DMS153 treated with DMSO at 0.1 percent for 48 hours (cell line): ENCODE results near the gene C1orf105.
A peak's percentile ranks its signal among the peaks of the same experiment; 100 is the strongest.

Experiments used
- DNase-seq: peaks from one replicate; lab custom pipeline; 2025; ENCODE audit not compliant: unreplicated experiment; lab: John Stamatoyannopoulos, UW

Gene C1orf105

DNA sequence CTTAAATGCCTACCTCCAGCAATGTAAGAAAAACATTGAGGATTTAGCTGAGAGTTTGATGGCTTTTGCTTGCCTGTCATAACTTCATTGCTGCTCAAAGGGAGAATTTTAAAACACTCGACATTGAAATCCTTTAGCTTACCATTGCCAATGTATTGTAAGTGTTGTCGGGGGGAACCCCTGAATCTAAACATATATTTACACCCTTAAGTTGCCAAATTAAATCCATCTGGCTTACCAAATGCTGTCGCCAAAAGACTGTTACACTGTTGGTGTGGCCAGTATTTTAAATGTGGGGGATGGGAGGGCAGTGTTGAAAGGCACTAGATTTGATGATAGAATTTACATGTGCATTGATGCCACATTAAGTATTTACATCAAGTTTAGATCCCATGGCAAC is 24.9 kb upstream of the C1orf105 start:
- no peak for DNase-seq

DNA sequence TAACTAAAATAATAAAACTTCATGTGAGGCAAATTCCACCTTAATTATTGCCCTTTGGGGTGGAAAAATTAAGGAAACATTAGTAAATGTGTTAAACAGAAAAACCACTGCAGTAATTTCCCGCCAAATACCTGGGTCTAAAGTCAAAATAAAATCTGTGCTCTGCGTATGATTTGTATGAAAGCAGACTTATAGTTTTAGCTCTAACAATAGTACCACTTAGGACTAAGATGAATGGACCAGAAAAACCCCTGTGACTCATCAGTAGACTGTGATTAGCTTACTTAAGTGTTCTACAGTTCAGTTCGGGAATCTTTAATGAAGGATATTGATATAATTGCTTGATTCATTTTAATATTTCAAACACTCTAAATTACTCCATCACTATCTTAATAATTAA is 23.3 kb upstream of the C1orf105 start:
- no peak for DNase-seq

DNA sequence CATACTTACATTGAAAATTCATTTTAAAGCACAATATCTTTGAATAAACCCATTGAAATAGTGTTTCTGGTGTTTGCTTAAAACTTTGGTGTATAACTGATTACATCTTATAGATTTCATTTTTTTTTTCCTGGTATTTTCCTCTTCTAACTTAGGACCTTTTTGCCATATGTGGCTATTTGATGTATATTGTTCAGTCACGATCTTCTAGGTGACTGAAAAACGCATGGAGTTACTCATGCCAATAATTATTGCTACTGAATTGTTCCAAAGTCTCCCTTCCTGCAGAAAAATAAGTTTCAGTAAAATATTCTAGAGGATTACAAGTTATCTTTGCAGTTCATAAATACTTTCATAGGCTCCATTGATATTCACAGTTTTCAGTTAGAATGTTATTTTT is 22.9 kb upstream of the C1orf105 start:
- DNase-seq: no peak

DNA sequence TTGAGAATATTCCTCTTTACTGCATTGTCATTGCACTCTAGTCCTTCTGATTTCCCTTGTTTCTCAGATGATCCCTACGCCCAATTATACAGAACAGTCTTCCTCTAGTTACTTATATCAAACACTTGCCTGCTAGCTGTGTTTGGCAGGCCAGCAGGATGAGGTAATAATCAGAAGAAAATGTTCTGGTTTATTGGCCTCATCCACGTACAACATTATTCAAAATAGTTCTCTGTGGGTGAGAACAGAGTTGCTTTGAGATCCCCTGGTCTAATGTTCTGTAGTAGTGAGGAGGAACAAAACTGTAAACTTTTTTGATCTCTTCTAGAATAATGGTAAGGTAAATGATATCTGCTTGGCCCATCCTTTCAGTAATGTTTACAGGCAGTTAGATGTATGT is 22.3 kb upstream of the C1orf105 start:
- DNase-seq: no peak

DNA sequence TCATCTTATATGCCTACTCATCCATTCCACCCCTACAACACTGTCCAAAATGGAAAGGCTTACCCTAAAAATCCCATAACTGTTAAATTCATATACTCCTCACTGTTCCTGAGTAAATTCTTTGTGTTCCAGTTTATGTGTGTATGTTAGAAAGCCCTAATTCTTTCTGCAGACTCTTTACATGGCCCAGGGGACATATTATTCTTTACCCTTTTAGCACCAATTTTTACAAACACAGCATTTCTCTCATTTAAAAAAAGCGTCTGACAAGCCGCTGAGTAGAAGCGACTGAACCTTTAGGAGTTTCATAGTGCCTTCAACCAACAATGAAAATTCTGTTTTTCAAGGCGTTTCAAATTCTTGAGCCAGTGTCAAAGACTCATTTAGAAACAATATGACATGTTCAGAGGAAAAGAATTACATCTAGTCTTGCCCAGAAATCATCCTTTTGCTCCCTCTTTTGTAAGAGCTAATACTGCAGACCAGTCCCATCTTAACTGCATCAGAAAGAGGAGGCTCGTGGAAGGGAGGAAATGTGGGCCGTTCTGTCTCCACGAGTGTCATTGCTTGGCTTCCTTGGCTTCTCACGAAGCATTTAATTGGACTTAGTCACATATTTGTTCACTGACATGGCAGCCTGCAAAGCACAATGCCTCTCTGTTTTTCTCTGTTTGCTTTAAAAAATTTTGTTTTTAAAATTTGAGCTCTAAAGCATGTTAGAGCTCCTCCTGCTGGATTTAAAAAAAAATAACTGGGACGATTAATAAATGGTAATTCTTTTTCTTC is 21.3 kb upstream of the C1orf105 start:
- DNase-seq: peak; percentile 85

DNA sequence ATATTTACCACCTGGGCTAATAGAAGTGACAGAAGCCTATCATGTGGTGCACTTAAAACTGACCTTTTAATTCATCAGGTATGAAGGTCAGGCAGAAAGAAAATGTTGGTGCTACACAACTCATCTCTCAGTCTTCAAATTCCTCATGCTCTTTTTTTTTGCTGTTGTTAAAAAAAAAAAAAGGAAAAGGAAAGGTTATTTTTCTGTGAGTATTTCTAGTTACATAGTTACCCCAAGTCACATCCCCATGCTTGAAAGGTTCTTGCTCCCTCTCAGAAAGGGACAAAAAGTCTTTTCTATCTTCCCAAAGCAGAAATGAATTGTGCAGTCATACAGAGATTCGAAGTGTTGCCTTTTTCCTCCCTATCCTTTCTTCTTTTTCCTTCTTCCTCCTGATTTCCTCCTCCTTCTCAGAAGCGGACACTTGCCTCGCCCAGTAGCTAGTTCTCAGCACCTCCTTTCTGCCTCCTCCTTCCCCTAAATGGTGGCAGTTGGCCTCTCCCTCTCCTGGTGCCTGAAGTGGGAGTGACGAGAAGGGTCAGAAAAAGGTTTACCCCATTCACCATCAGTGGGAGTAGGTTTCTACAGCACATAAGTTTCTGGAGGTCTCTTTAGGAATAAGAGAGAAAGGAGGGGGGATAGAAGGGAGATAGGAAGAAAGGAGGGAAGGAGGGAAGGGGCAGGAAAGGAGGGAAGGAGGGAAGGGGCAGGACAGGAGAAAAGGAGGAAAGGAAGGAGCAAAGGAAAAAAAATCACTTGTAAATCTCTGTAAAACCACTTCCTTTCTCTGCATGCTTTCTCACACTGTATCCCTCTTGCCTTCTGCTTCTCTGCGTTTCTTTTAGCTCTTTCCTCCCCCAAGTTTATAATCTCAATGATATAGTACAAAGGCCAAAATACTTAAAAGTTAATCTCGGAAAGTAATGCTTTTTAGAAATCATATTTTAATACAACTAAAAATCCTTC is 20.4 kb upstream of the C1orf105 start:
- DNase-seq: no peak

DNA sequence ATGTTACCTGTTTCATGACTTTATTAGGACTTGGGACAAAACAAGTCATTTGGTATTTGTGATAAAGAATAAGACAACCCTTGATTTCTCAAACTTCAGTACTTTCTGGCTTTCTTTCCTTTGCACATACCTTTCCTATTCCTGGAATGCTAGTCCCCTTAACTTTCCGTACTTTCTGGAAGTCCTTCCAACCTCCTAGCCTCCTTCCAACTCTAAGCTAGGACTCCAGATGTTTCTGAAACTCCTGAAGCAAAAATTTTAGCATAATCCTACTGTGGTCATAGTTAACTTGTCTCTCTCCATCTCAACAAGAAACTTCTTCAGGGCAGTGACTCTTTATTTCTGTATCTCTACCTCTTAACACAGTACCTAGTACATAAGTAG is 19.8 kb upstream of the C1orf105 start:
- DNase-seq: no peak

DNA sequence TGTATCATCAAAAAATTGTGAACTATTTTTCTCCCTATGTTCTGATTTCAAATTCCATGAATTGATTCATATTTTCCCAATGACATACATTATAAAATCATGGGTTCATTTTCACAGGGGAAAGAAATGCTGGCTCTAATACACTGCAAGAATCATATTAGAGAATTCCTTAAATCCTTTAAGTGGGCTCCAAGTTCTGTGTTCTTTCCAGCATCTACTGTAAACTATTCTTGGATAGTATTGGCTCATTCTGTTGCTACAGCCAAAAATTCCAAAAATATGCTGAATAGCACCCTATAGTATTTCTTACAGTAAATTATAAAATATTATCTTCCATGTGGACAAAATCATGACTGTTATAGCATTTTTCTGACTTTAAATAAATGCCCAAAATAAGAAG is 19.0 kb upstream of the C1orf105 start:
- DNase-seq: no peak

DNA sequence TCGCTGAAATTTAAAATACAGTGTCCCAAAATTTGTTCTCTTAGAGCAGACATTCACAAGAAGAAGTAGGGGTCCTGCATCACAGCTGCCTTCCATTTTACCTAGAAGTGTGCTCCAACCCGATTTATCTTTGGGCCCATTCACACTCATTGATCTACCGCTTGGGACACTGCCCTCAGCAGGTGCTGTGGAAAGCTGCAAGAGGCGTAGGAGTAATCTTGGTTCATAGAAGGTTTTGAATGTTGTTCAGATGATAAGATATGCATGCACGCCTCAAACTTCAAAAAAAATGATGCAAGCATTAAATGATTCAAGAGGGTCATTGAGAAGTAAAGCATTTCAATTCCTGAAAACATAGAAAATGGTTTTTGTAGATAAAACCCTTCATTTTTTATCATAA is 18.6 kb upstream of the C1orf105 start:
- DNase-seq: no peak

DNA sequence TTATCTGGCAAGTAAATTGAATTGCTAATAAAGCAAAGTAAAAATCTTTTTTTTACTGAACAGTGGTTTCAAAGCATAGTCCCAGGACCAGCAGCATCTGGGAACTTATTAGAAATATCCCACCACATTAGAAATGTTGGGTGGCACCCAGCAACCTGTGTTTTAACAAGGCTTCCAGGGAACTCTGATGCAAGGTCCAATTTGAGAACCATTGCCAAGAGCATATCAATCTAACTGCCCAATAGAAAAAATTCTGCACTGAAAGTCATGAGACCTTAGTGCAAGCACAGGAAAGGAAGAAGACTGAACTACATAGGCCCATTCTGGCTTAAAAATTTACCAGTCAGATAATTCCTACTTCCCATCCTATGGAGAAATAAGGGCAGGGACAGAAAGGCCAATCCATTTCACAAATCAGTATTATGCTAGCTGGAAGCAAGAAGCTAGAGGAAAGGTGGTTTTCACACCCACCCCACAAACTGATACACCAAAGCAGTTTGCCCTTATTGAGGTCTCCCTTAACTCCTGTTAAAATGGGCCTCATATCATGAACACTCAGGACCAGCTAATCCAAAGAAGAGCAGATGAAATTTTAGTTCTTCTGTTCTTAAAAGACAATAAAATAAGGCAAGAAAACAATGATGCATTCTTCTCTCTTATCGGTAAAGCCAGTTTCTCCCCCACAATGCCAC is 17.5 kb upstream of the C1orf105 start:
- DNase-seq: no peak

DNA sequence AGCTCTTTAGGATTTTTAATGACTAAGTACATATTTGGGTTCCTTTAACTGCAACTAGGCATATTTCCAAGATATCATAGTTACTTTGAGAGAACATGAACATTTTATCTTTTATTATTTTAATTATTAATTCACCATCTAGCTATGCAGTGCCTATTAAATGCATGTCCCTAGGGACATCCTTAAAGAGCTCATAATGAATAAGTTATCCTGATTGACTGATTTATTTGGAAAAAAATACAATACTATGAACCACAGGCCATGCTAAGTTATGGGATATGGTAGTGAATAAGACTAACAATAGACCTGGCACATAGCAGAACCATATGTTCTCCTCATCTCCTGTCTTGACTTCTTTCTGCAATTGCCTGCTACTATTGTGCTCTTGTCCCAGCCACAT is 16.4 kb upstream of the C1orf105 start:
- no peak for DNase-seq

DNA sequence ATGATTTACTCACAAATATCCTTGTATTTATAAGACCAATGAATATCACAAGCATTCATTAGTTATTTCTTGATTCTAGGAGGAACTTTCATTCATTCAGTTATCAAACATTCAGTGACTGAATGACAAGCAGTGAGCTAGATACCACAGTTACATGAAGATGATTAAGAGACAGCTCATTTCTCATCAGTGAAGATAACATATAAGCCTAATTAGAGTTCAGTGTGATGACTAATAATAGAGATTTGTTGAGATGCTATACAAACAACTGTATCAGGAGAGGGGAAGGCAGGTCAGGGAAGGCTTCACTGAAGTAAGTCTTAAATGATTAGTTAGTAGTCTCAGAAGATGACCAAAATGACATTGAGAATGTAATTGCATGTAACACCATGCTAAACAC is 14.6 kb upstream of the C1orf105 start:
- DNase-seq: no peak

DNA sequence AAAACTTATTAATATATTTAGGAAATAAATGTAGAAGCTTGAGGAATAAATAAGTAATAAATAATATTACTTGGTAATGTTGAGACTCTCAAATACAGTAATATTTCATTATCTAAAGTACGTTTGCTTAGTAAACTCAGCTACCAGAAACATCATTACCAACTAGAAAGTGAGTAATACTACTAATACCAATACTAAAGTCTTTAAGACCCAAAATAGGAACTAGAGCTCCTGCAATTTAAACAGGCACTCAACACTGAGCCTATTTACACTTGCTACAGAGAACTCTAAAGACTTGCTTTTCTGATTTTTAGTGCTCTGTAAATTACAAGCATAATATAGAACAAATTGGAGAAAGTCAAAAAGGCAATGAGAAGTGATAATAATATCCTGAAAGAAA is 13.5 kb upstream of the C1orf105 start:
- DNase-seq: no peak

DNA sequence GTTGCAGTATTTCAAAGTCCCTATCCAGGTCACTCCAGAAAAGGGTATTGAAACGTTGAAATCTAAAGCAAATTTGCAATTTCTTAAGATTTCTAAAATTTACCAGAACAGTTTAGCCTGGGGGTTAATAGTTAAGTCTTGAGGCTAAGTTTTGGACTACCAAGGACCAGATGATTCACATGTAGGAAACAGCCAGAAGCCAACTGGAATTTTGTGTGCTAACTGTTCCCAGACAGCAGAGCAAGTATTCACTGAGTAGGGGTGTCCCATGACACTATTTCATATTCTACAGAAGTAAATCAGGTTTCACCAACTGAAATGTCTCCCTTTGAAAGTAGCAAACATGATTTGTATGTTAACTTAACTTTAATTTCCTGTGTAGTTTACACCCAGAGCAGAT is 11.5 kb upstream of the C1orf105 start:
- no peak for DNase-seq

DNA sequence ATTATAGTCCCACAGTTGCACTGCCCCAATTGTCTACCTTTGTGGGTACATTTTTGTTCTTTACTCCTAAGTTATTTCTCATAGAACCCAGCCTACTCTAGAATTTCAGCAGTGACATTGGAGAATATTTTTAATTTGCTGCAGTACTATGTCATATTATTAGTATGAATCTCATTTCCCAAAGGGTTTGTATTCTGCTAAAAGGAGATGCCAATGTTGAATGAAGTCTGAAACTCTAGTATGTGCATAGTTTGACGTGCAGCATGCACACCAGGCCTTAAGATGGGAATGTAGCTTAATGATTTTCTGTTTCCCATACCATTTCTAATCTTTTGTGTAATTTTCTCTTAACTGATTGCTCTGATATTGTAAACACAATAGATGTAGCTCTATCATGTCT is 10.5 kb upstream of the C1orf105 start:
- DNase-seq: no peak

DNA sequence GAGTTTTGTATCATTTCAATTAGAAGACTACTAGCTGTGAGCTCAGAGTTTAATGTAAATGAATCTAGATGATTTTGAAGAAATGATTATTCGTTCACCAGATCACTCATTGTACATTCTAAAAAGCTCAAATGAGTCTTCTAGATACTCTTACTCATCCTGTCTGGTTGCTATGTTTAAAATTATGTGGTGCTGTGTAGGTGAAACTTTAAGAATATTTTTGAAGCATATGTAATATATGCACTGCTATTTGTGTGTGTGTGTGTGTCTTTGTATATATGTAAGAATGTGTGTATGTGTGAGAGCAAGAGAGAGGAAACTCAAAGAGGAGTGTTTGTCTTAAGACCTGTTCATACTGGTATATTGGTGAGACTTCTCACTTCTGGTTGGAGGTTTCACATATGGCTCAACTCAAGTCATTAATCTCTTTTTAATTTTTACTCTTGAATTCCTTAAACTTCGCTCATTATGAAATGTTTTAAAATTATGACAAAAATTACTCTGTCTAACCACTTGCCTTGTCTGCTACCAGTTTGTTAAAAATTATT is 8.6 kb upstream of the C1orf105 start:
- DNase-seq: no peak

DNA sequence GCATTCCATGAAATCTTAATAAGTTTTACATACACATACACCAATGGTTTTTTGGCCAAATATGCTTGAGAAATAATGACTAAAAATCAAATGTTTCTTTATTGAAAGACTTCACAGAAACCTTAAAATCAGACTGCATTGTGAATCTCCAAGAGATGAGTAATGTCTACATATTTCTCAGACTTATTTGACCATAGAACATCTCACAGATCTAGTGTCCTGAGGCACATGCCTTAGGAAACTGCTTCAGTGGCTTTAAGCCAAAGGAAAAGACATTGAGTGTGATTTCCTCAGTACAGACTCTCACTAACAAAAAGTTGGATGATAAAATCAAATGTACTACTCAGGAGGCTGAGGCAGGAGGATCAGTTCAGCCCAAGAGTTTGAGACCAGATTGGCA is 6.2 kb upstream of the C1orf105 start:
- DNase-seq: no peak

DNA sequence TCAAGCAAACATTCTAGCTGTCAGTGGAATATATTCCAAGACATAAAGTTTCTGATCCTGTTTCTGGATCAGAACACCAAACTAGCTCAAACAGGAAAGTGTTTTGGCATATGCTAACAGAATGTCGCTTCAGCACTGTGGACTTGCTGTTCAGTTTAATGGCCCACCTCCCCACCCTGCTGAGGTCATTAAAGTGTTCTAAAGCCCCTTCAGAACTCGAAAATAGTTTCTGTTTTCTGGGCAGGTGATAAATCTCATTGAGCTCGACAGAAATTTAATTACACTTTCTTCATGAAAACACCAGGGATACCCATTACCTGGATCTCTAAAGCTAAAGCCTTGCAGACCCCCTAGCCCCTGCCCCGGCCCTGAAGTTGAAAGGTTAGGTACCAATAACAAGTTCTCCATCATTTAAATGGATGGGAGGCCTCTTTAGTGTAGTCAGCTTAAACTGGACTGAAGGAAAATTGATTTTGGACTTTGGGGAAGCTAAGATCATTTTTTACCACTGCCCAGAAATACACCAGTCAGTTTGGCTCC is 3.9 kb upstream of the C1orf105 start:
- DNase-seq: no peak

DNA sequence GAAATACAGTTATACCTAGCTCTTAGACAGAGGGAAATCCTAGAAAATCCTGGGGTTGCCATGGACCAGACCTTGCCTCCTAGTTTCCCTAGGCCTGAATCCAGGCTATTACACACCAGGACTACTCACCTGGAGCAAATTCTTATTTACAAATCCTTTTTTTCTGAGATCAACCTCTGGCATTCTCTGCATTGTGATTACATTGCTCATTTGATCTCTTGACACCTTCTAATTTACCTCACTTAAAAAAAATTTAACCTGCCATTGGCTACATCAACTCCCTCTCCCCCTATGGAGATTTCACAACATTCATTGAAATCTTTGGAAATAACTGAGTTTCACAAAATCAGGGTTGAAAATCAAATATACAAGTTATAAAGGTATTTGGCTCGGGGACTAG is 2.9 kb upstream of the C1orf105 start:
- no peak for DNase-seq

DNA sequence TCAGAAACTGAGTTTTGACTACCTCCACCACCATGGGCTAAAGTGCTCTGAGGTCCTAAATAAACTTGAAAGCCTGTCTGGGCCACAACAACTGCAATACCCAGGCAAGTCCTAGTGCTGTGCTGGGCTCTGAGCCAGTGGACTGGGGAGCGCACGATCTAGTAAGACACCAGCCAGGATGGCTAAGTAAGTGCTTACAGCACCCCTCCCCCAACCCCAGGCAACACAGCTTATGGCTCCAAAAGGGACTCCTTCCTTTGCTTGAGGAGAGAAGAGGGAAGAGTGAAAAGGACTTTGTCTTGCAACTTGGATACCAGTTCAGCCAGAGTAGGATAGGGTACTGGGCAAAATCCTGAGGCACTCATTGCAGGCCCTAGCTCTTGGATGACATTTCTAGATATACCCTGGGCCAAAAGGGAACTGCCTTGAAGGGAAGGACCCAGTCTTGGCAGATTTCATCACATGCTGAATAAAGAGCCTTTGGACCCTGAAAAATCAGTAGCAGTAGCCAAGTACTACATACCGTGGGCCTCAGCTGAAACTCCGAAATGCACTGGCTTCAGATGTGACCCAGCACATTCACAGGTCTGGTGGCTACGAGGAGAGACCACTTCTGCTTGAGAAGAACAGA is 1.6 kb downstream of the C1orf105 start:
- DNase-seq: no peak

DNA sequence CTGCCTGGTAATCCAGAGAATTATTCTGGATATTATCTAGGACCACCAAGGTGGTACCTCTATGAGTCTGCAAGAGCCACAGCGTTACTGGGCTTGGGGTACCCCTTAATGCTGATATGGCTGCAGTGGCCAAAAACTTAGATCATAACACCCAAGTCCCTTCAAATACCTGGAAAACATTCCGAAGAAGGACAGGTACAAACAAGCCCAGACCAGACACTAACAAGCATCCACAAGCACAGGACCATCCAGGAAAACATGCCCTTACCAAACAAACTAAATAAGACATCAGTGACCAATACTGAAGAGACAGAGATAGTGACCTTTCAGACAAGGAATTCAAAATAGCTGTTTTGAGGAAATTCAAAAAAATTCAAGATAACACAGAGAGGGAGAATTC is 2.9 kb downstream of the C1orf105 start:
- DNase-seq: no peak
